HEK293 (cell line): ENCODE results near the gene KRTAP19-7.

Source experiments
- CTCF ChIA-PET: fragments of 350-600 bp; formaldehyde crosslinking; extraction: SDS; loops from one replicate; lab custom pipeline; 2021; ENCODE audit warnings: antibody characterized with exemption; lab: Yijun Ruan, JAX
- POLR2A ChIA-PET: fragments of 300-600 bp; formaldehyde crosslinking; extraction: SDS; loops from one replicate; lab custom pipeline; 2020; ENCODE audit warnings: antibody characterized with exemption, inconsistent platforms; lab: Yijun Ruan, JAX
- H3K27ac ChIP-seq: fragments of 200-500 bp; sonication (Bioruptor generic); 2 replicates; pipeline ENCODE4 v1.5.1; 2014; ENCODE audit warnings: low read depth, low read length, control low read depth, inconsistent platforms; ENCODE audit errors: extremely low read depth
- H3K36me3 ChIP-seq, 2 experiments: fragments of 200-500 bp in 1 of 2; sonication (Bioruptor generic) in 1 of 2; 1 replicate in 1 of 2; 2 replicates in 1 of 2; pipeline ENCODE4 v1.5.1; 2014 to 2017; ENCODE audit warnings: inconsistent platforms in 2 of 2, low read length in 2 of 2; ENCODE audit not compliant: control insufficient read depth in 2 of 2, insufficient read depth in 1 of 2
- H3K4me1 ChIP-seq: fragments of 200-500 bp; sonication (Bioruptor generic); 2 replicates; pipeline ENCODE4 v1.5.1; 2014; ENCODE audit warnings: mild to moderate bottlenecking, low read length, inconsistent platforms; ENCODE audit not compliant: control insufficient read depth, insufficient read depth
- H3K4me3 ChIP-seq: 2 replicates; pipeline ENCODE4 v1.5.1; 2011; ENCODE audit warnings: low read depth, mild to moderate bottlenecking, control low read depth, low read length, moderate library complexity
- H3K9me3 ChIP-seq: fragments of 200-500 bp; sonication (Bioruptor generic); 2 replicates; pipeline ENCODE4 v1.5.1; 2014; ENCODE audit warnings: low read depth, low read length, inconsistent platforms; ENCODE audit not compliant: control insufficient read depth, insufficient read depth
- KLF16 ChIP-seq: fragments of 450-650 bp; formaldehyde crosslinking; IDR thresholded peaks from 2 replicates; pipeline ENCODE4 v1.5.1; 2017; ENCODE audit warnings: missing biosample characterization, missing genetic modification characterization
- KLF7 ChIP-seq: fragments of 450-650 bp; formaldehyde crosslinking; IDR thresholded peaks from 2 replicates; pipeline ENCODE4 v1.5.1; 2016; ENCODE audit warnings: missing biosample characterization, missing genetic modification characterization, borderline replicate concordance
- SCRT2 ChIP-seq: fragments of 450-650 bp; formaldehyde crosslinking; IDR thresholded peaks from 2 replicates; pipeline ENCODE4 v1.5.1; 2016; ENCODE audit warnings: missing biosample characterization, missing genetic modification characterization
- ZNF37A ChIP-seq: fragments of 450-650 bp; IDR thresholded peaks from 2 replicates; pipeline ENCODE4 v1.5.1; 2018; ENCODE audit warnings: missing biosample characterization, missing genetic modification characterization
- ZNF426 ChIP-seq: fragments of 450-650 bp; formaldehyde crosslinking; IDR thresholded peaks from 2 replicates; pipeline ENCODE4 v1.5.1; 2017; ENCODE audit warnings: missing biosample characterization, missing genetic modification characterization, mild to moderate bottlenecking, inconsistent platforms, moderate library complexity
- TF ChIP-seq, protein P1 (sequence below): fragments of 450-650 bp; formaldehyde crosslinking; IDR thresholded peaks from 2 replicates; pipeline ENCODE4 v1.5.1; 2016; ENCODE audit warnings: missing biosample characterization, missing genetic modification characterization, borderline replicate concordance
- TF ChIP-seq, protein P2 (sequence below): fragments of 450-650 bp; formaldehyde crosslinking; IDR thresholded peaks from 2 replicates; pipeline ENCODE4 v1.5.1; 2016; ENCODE audit warnings: missing biosample characterization, missing genetic modification characterization
- TF ChIP-seq, protein P3 (sequence below): fragments of 450-650 bp; formaldehyde crosslinking; IDR thresholded peaks from 2 replicates; pipeline ENCODE4 v1.5.1; 2016; ENCODE audit warnings: missing biosample characterization, missing genetic modification characterization
- TF ChIP-seq, protein P4 (sequence below): fragments of 450-650 bp; formaldehyde crosslinking; conservative IDR thresholded peaks from 2 replicates; pipeline ENCODE4 v1.5.1; 2016; ENCODE audit warnings: low read depth, missing biosample characterization, missing genetic modification characterization
- TF ChIP-seq, protein P5 (sequence below): fragments of 450-650 bp; formaldehyde crosslinking; IDR thresholded peaks from 2 replicates; pipeline ENCODE4 v1.5.1; 2017; ENCODE audit warnings: missing biosample characterization, missing genetic modification characterization

Gene KRTAP19-7, protein sequence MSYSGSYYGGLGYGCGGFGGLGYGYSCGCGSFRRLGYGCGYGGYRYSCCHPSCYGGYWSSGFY

DNA sequence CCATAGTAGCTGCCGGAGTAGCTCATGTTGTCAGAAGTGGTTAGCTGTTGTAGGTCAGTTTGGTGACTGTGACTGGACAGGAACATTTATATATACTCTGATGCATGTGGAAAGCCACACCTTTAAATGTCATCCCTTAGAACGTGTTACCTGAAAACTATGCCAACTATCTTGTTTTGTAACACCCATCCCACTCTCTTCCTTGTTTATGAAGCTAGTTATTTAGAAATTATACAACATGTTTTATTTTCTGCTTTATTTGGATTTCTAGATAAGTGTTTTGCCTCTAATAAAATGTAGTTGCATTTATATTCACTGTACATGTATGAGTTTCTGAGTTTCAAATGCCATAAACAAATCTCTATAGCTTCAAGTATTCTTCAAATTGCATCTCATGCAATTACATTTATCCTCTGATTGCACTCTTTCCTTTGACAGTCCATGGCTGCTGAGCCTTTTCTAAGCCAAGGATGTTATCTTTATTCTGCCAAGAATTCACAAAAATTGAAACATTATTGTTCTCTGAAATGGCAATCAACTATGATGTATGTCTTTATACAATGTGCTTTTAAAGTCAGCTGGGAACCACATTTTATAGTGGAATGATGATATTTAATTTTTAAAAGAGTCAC lies at the start of gene KRTAP19-7:
Gene KRTAP19-7 (minus strand): TSS at position 51 of the 632 bp plus-strand sequence. CDS start 25 bp downstream, at position 26.
- ChIA-PET CTCF (interaction anchor here (0.6 kb wide), 1 partner anchor 600 kb away, joined by 3 read pairs; no protein-coding TSS in a partner anchor), POLR2A (no interaction called here)
- Histone ChIP-seq H3K4me1 (no peaks in the 10 kb centered on the region), H3K4me3 (no peak within 1 kb of the TSS), H3K36me3 (no peaks in the 10 kb centered on the region), H3K9me3 (no peaks in the 10 kb centered on the region), H3K27ac (no peak within 1 kb of the TSS)
- TF ChIP-seq KLF16 (tag by site-specific recombination) (no peak), ZNF426 (no peak), ZNF37A (tag by site-specific recombination) (no peak), SCRT2 (no peak), KLF7 (tag by site-specific recombination) (no peak)
- TF ChIP-seq, protein P1, sequence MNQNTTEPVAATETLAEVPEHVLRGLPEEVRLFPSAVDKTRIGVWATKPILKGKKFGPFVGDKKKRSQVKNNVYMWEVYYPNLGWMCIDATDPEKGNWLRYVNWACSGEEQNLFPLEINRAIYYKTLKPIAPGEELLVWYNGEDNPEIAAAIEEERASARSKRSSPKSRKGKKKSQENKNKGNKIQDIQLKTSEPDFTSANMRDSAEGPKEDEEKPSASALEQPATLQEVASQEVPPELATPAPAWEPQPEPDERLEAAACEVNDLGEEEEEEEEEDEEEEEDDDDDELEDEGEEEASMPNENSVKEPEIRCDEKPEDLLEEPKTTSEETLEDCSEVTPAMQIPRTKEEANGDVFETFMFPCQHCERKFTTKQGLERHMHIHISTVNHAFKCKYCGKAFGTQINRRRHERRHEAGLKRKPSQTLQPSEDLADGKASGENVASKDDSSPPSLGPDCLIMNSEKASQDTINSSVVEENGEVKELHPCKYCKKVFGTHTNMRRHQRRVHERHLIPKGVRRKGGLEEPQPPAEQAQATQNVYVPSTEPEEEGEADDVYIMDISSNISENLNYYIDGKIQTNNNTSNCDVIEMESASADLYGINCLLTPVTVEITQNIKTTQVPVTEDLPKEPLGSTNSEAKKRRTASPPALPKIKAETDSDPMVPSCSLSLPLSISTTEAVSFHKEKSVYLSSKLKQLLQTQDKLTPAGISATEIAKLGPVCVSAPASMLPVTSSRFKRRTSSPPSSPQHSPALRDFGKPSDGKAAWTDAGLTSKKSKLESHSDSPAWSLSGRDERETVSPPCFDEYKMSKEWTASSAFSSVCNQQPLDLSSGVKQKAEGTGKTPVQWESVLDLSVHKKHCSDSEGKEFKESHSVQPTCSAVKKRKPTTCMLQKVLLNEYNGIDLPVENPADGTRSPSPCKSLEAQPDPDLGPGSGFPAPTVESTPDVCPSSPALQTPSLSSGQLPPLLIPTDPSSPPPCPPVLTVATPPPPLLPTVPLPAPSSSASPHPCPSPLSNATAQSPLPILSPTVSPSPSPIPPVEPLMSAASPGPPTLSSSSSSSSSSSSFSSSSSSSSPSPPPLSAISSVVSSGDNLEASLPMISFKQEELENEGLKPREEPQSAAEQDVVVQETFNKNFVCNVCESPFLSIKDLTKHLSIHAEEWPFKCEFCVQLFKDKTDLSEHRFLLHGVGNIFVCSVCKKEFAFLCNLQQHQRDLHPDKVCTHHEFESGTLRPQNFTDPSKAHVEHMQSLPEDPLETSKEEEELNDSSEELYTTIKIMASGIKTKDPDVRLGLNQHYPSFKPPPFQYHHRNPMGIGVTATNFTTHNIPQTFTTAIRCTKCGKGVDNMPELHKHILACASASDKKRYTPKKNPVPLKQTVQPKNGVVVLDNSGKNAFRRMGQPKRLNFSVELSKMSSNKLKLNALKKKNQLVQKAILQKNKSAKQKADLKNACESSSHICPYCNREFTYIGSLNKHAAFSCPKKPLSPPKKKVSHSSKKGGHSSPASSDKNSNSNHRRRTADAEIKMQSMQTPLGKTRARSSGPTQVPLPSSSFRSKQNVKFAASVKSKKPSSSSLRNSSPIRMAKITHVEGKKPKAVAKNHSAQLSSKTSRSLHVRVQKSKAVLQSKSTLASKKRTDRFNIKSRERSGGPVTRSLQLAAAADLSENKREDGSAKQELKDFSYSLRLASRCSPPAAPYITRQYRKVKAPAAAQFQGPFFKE (tag by site-specific recombination) = no peak
- TF ChIP-seq, protein P2, sequence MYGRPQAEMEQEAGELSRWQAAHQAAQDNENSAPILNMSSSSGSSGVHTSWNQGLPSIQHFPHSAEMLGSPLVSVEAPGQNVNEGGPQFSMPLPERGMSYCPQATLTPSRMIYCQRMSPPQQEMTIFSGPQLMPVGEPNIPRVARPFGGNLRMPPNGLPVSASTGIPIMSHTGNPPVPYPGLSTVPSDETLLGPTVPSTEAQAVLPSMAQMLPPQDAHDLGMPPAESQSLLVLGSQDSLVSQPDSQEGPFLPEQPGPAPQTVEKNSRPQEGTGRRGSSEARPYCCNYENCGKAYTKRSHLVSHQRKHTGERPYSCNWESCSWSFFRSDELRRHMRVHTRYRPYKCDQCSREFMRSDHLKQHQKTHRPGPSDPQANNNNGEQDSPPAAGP (tag by site-specific recombination) = no peak
- TF ChIP-seq, protein P3, sequence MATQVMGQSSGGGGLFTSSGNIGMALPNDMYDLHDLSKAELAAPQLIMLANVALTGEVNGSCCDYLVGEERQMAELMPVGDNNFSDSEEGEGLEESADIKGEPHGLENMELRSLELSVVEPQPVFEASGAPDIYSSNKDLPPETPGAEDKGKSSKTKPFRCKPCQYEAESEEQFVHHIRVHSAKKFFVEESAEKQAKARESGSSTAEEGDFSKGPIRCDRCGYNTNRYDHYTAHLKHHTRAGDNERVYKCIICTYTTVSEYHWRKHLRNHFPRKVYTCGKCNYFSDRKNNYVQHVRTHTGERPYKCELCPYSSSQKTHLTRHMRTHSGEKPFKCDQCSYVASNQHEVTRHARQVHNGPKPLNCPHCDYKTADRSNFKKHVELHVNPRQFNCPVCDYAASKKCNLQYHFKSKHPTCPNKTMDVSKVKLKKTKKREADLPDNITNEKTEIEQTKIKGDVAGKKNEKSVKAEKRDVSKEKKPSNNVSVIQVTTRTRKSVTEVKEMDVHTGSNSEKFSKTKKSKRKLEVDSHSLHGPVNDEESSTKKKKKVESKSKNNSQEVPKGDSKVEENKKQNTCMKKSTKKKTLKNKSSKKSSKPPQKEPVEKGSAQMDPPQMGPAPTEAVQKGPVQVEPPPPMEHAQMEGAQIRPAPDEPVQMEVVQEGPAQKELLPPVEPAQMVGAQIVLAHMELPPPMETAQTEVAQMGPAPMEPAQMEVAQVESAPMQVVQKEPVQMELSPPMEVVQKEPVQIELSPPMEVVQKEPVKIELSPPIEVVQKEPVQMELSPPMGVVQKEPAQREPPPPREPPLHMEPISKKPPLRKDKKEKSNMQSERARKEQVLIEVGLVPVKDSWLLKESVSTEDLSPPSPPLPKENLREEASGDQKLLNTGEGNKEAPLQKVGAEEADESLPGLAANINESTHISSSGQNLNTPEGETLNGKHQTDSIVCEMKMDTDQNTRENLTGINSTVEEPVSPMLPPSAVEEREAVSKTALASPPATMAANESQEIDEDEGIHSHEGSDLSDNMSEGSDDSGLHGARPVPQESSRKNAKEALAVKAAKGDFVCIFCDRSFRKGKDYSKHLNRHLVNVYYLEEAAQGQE (tag by site-specific recombination) = no peak
- TF ChIP-seq, protein P4, sequence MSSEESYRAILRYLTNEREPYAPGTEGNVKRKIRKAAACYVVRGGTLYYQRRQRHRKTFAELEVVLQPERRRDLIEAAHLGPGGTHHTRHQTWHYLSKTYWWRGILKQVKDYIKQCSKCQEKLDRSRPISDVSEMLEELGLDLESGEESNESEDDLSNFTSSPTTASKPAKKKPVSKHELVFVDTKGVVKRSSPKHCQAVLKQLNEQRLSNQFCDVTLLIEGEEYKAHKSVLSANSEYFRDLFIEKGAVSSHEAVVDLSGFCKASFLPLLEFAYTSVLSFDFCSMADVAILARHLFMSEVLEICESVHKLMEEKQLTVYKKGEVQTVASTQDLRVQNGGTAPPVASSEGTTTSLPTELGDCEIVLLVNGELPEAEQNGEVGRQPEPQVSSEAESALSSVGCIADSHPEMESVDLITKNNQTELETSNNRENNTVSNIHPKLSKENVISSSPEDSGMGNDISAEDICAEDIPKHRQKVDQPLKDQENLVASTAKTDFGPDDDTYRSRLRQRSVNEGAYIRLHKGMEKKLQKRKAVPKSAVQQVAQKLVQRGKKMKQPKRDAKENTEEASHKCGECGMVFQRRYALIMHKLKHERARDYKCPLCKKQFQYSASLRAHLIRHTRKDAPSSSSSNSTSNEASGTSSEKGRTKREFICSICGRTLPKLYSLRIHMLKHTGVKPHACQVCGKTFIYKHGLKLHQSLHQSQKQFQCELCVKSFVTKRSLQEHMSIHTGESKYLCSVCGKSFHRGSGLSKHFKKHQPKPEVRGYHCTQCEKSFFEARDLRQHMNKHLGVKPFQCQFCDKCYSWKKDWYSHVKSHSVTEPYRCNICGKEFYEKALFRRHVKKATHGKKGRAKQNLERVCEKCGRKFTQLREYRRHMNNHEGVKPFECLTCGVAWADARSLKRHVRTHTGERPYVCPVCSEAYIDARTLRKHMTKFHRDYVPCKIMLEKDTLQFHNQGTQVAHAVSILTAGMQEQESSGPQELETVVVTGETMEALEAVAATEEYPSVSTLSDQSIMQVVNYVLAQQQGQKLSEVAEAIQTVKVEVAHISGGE (tag by site-specific recombination) = no peak
- TF ChIP-seq, protein P5, sequence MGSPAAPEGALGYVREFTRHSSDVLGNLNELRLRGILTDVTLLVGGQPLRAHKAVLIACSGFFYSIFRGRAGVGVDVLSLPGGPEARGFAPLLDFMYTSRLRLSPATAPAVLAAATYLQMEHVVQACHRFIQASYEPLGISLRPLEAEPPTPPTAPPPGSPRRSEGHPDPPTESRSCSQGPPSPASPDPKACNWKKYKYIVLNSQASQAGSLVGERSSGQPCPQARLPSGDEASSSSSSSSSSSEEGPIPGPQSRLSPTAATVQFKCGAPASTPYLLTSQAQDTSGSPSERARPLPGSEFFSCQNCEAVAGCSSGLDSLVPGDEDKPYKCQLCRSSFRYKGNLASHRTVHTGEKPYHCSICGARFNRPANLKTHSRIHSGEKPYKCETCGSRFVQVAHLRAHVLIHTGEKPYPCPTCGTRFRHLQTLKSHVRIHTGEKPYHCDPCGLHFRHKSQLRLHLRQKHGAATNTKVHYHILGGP (tag by site-specific recombination) = no peak
- TF ChIP-seq, all 188 proteins: peak for 0
